HL-60 (cell line): ENCODE data around the gene BAD.

Experiments
- DNase-seq, 2 experiments: peaks; one replicate each; pipeline ENCODE4 v3.0.0-alpha.2; 2010 to 2020; ENCODE audit warnings: low read depth in 1 of 2, low spot score in 1 of 2
- H3K27ac ChIP-seq: fragments of 250-450 bp; sonication (Bioruptor Pico); replicated peaks from 2 replicates; pipeline ENCODE4 v1.5.1; 2020; ENCODE audit warnings: mild to moderate bottlenecking, moderate library complexity
- H3K27me3 ChIP-seq: fragments of 250-450 bp; sonication (Bioruptor Pico); 2 replicates; pipeline ENCODE4 v1.5.1; 2021; ENCODE audit warnings: mild to moderate bottlenecking, moderate library complexity; ENCODE audit not compliant: insufficient read depth, poor library complexity, severe bottlenecking
- H3K4me3 ChIP-seq: replicated peaks from 2 replicates; pipeline ENCODE4 v1.5.1; 2011; ENCODE audit warnings: mild to moderate bottlenecking, control low read depth, low read length; ENCODE audit not compliant: insufficient read depth
- CTCF ChIP-seq: IDR thresholded peaks from one replicate; pipeline ENCODE4 v1.5.1; 2011; ENCODE audit warnings: low read length, control low read depth, inconsistent platforms; ENCODE audit not compliant: insufficient read depth
- GABPA ChIP-seq: IDR thresholded peaks from 2 replicates; pipeline ENCODE4 v1.6.1; 2012; ENCODE audit warnings: low read depth
- POLR2AphosphoS5 ChIP-seq: IDR thresholded peaks from 2 replicates; pipeline ENCODE4 v1.6.1; 2012; ENCODE audit warnings: low read depth
- REST ChIP-seq: IDR thresholded peaks from 2 replicates; pipeline ENCODE4 v1.6.1; 2012; ENCODE audit warnings: low read depth; ENCODE audit not compliant: insufficient replicate concordance
- SPI1 ChIP-seq: IDR thresholded peaks from 2 replicates; pipeline ENCODE4 v1.6.1; 2012; ENCODE audit warnings: low read depth, mild to moderate bottlenecking, borderline replicate concordance

BAD gene

GRCh38 chr11:64275841-64276240, 8.6 kb downstream of the BAD start:
- no peak for TF ChIP-seq POLR2AphosphoS5
- no peak for TF ChIP-seq REST
- no peak for TF ChIP-seq GABPA
- TF ChIP-seq CTCF: no peak
- no peak for TF ChIP-seq SPI1
- Histone ChIP-seq H3K4me3 (no peak overlapping the region), H3K27ac (no peak overlapping the region), H3K27me3 (no peaks in the 10 kb centered on the region)
- DNase-seq: no peak

DNA sequence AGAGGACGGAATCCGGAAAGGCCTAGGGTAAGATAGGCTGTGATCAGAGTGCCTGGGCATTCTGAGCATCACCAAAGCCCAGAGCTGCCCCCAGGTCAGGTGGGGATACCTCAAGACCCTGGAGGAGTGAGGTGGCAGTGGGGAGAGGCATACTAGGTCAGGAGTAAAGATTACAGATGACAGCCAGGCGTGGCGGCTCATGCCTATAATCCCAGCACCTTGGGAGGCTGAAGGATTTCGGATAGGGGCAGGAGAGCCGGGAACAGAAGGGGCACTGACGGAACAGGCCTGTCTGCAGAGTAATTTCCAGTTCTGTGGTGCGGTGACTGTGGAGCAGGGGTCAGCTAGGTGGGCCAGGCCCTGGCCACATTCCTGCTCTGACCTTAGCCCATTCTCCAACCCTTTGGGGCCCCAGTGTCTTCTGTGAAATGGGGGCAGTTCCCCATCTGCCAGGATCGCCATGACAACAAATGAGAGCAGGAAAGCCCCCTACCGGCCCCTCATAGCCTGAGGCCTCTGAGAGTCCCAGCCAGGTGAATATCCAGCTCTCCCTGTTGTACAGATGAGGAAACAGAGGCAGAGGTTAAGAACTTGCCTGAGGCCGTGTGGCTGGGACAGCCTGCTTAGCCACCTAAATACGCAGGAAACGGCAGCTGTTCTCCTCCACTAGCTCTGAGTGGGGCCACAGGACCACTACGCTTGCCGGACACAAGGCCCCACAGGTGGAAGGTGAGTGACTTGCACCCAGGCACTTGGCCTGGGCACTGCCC, 9.2 kb downstream of the BAD start:
- no peaks in the 10 kb centered on the region for H3K27me3 ChIP-seq
- H3K4me3 ChIP-seq: no peak overlapping the region
- no peak overlapping the region for H3K27ac ChIP-seq
- DNase-seq: no peak
- TF ChIP-seq REST (no peak), SPI1 (no peak), POLR2AphosphoS5 (no peak), GABPA (no peak), CTCF (no peak)

- peak overlapping the region; percentile 88 for H3K4me3 ChIP-seq
- no peaks in the 10 kb centered on the region for H3K27me3 ChIP-seq
- DNase-seq: peak; percentile 99 to 100
- TF ChIP-seq POLR2AphosphoS5: 0 out of 2 replicates have a peak, but pooled peaks have one; percentile 41
- TF ChIP-seq CTCF: no peak
- peak; percentile 27 for TF ChIP-seq REST
- TF ChIP-seq GABPA: peak; percentile 99
- TF ChIP-seq SPI1: peak; percentile 73; the same call in 1 of the 2 replicates
- H3K27ac ChIP-seq: peak overlapping the region; percentile 91
These were observed 14.8 kb downstream of the BAD start for GRCh38 chr11:64269540-64270220.
